22Rv1 (cell line): Measurements from ENCODE around the gene ATOH1.

ENCODE experiments used
- CTCF ChIP-seq: fragments of 450-650 bp; IDR thresholded peaks from 2 replicates; pipeline ENCODE4 v1.5.1; 2017; ENCODE audit warnings: mild to moderate bottlenecking
- ZFX ChIP-seq: fragments of 450-650 bp; IDR thresholded peaks from 2 replicates; pipeline ENCODE4 v1.6.1; 2017; ENCODE audit warnings: antibody characterized with exemption, borderline replicate concordance

GRCh38 chr4:93828332-93828994 lies at the start of gene ATOH1:
- TF ChIP-seq CTCF = no peak
- no peak for TF ChIP-seq ZFX
